Thyroid gland (tissue), 4 donors: ENCODE data around the gene ALDH1A2.

Source experiments
- POLR2A ChIP-seq, 2 donors: fragments of 450-650 bp; IDR thresholded peaks; one replicate each; pipeline ENCODE4 v1.6.1; 2017; ENCODE audit warnings: antibody characterized with exemption in 2 of 2, mild to moderate bottlenecking in 2 of 2, moderate library complexity in 1 of 2
- TF ChIP-seq, protein P1 (sequence below), 6 experiments: fragments of 200-600 bp in 3 of 6; fragments of 450-650 bp in 3 of 6; sonication (generic) in 3 of 6; IDR thresholded peaks; one replicate each; pipeline ENCODE4 v1.5.1; 2016 to 2019; ENCODE audit warnings: antibody characterized with exemption in 6 of 6, mild to moderate bottlenecking in 2 of 6, inconsistent platforms in 1 of 6, moderate library complexity in 1 of 6

GRCh38 chr15:58043192-58043903, 22.2 kb downstream of the ALDH1A2 start:
- TF ChIP-seq, protein P1, sequence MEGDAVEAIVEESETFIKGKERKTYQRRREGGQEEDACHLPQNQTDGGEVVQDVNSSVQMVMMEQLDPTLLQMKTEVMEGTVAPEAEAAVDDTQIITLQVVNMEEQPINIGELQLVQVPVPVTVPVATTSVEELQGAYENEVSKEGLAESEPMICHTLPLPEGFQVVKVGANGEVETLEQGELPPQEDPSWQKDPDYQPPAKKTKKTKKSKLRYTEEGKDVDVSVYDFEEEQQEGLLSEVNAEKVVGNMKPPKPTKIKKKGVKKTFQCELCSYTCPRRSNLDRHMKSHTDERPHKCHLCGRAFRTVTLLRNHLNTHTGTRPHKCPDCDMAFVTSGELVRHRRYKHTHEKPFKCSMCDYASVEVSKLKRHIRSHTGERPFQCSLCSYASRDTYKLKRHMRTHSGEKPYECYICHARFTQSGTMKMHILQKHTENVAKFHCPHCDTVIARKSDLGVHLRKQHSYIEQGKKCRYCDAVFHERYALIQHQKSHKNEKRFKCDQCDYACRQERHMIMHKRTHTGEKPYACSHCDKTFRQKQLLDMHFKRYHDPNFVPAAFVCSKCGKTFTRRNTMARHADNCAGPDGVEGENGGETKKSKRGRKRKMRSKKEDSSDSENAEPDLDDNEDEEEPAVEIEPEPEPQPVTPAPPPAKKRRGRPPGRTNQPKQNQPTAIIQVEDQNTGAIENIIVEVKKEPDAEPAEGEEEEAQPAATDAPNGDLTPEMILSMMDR (IDR thresholded peaks at IDR 0.05): peak in 4 of 6 experiments; percentile 33 to 64 (median 50)
- no peak for TF ChIP-seq POLR2A (IDR thresholded peaks at IDR 0.05)
